ENCODE results near the gene XRCC6.

The XRCC6 gene

DNA sequence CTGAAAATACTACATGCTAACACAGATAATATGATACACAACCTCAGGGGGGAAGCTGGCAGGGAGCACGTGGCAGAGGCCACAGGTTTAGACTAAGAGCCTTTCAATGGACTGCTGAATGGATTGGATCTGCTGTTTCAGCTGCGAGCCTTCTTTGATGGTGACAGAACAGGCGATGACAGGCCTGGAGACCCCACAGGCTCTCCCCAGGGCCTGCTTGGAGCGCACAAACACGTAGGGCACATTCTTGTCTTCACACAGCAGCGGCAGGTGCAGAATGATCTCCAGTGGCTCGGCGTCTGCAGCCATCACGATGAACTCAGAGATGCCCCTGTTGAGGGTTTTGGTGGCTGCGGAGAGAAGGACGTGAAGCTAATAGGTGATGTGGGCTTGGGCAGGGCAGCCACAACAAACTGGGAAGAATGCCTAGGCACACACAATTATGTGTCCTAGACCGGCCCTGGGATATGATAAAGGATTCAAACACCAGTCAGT lies 53.8 kb downstream of the XRCC6 start:
- TF ChIP-seq, protein P1, sequence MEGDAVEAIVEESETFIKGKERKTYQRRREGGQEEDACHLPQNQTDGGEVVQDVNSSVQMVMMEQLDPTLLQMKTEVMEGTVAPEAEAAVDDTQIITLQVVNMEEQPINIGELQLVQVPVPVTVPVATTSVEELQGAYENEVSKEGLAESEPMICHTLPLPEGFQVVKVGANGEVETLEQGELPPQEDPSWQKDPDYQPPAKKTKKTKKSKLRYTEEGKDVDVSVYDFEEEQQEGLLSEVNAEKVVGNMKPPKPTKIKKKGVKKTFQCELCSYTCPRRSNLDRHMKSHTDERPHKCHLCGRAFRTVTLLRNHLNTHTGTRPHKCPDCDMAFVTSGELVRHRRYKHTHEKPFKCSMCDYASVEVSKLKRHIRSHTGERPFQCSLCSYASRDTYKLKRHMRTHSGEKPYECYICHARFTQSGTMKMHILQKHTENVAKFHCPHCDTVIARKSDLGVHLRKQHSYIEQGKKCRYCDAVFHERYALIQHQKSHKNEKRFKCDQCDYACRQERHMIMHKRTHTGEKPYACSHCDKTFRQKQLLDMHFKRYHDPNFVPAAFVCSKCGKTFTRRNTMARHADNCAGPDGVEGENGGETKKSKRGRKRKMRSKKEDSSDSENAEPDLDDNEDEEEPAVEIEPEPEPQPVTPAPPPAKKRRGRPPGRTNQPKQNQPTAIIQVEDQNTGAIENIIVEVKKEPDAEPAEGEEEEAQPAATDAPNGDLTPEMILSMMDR (IDR thresholded peaks at IDR 0.05) = no peak
- Histone ChIP-seq H3K4me3 (ENCODE audit: low read depth in 1 of 2, low read length in 1 of 2) (no peak overlapping the region), H3K9me3 (no peaks in the 10 kb centered on the region), H3K36me3 (peaks cover 39% of the 10 kb centered on the region), H3K27ac (no peak overlapping the region), H3K27me3 (no peaks in the 10 kb centered on the region), H3K4me1 (ENCODE audit: control insufficient read depth in 1 of 2, insufficient read depth in 1 of 2, low read depth in 1 of 2, low read length in 1 of 2) (no peaks in the 10 kb centered on the region)

DNA sequence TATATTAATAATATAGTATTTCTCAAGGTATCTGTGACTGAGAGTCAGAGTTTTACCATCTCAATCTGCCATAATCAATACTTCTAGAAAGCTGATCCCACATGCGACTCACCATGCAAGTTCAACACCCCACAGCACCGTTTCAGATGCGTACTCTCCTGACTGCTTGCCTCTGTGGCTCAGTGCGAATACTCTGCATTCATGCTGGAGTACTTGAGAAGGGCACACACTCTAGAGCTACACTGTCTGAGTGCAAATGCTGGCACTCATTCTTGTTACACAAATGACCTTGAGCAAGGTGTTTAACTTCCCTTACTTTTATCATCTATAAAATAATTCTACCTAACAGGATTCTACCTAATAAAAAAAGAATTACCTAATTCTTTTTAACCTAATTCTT lies 55.0 kb downstream of the XRCC6 start:
- no peaks in the 10 kb centered on the region for H3K27me3 ChIP-seq
- TF ChIP-seq, protein P1 (IDR thresholded peaks at IDR 0.05) = no peak
- H3K4me3 ChIP-seq (ENCODE audit: low read depth in 1 of 2, low read length in 1 of 2) = no peak overlapping the region
- peaks cover 42% of the 10 kb centered on the region for H3K36me3 ChIP-seq
- H3K9me3 ChIP-seq = no peaks in the 10 kb centered on the region
- H3K4me1 ChIP-seq (ENCODE audit: control insufficient read depth in 1 of 2, insufficient read depth in 1 of 2, low read depth in 1 of 2, low read length in 1 of 2) = no peaks in the 10 kb centered on the region
- H3K27ac ChIP-seq = no peak overlapping the region

DNA sequence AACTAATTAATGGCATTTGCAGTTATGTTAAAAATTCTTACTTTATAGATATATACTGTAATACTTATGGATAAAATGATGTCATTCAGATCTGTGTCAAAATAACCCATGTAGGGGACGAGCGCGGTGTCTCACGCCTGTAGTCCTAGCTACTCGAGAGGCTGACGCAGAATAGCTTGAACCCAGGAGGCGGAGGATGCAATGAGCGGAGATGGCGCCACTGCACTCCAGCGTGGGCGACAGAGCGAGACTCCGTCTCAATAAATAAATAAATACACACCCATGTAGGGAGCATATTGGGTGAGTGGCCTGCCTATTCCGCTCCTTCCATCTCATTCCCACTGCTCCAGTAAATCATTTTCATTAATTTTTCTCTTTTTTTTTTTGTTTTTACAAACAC lies 60.5 kb downstream of the XRCC6 start:
- H3K4me1 ChIP-seq (ENCODE audit: control insufficient read depth in 1 of 2, insufficient read depth in 1 of 2, low read depth in 1 of 2, low read length in 1 of 2) = peaks cover 0 to 7% of the 10 kb centered on the region in 2 experiments

DNA sequence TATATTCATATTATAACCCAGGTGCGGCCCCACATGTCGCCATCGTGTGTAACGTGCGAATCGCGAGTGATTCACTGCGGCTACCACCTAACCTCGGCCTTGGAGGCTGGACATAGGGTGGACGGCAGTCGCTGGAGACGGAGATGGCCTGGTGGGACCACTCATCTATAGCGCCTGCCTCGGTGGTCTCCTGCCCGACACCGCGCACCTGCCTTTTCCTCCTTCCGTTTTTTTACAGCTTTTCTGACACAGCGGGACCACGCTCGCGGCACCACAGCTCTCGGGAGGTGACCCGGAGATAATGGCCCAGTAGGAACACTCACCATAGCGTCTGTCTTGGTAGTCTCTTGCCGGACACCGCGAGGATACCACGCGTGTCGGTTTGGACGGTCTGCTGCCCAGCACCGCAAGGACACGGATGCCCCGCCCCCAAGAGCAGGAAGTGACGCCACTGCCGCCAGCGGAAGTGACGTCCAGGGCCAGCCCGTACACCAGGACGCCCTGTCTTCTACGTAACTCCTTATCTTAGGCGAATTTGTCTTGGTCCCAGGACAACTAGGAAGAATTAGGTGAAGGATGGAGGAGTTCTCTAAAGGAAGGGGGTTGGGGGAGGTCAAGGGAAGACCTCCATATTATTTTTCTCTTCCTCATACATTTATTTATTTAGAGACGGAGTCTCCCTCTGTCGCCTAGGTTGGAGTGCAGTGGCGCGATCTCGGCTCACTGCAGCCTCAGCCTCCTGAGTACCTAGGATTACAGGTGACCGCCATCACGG lies 61.1 kb downstream of the XRCC6 start:
- H3K27me3 ChIP-seq = no peaks in the 10 kb centered on the region
- H3K9me3 ChIP-seq = no peaks in the 10 kb centered on the region
- peak overlapping the region; percentile 64 to 84 for H3K4me3 ChIP-seq (ENCODE audit: low read depth in 1 of 2, low read length in 1 of 2)
- peaks cover 4 to 8% of the 10 kb centered on the region in 2 experiments for H3K4me1 ChIP-seq (ENCODE audit: control insufficient read depth in 1 of 2, insufficient read depth in 1 of 2, low read depth in 1 of 2, low read length in 1 of 2)
- peaks cover 20% of the 10 kb centered on the region for H3K36me3 ChIP-seq
- H3K27ac ChIP-seq = peak overlapping the region; percentile 90
- TF ChIP-seq, protein P1 (IDR thresholded peaks at IDR 0.05) = no peak

More for the DNA sequence above, 60.5 kb downstream of the XRCC6 start:
- no peak overlapping the region for H3K27ac ChIP-seq
- H3K9me3 ChIP-seq = no peaks in the 10 kb centered on the region
- H3K4me3 ChIP-seq (ENCODE audit: low read depth in 1 of 2, low read length in 1 of 2) = peak overlapping the region; percentile 64 to 84
- peaks cover 20% of the 10 kb centered on the region for H3K36me3 ChIP-seq
- H3K27me3 ChIP-seq = no peaks in the 10 kb centered on the region
- TF ChIP-seq, protein P1 (IDR thresholded peaks at IDR 0.05) = no peak

DNA sequence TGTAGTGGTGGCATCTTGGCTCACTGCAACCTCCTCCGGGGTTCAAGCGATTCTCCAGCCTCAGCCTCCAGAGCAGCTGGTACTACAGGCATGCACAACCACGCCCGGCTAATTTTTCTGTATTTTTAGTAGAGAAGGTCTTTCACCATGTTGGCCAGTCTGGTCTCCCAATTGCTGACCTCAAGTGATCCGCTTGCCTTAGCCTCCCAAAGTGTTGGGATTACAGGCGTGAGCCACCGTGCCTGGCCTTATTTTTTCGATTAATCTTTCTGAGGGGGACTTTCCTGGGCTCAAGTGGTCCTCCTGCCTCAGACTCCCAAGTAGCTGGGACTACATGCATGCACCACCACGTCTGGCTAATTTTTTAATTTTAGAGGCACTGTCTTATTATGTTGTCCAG lies 62.0 kb downstream of the XRCC6 start:
- H3K36me3 ChIP-seq = peaks cover 20% of the 10 kb centered on the region
- H3K4me1 ChIP-seq (ENCODE audit: control insufficient read depth in 1 of 2, insufficient read depth in 1 of 2, low read depth in 1 of 2, low read length in 1 of 2) = peaks cover 12 to 16% of the 10 kb centered on the region in 2 experiments
- peak overlapping the region; percentile 64 to 84 for H3K4me3 ChIP-seq (ENCODE audit: low read depth in 1 of 2, low read length in 1 of 2)
- TF ChIP-seq, protein P1 (IDR thresholded peaks at IDR 0.05) = no peak
- no peaks in the 10 kb centered on the region for H3K9me3 ChIP-seq
- peak overlapping the region; percentile 90 for H3K27ac ChIP-seq
- H3K27me3 ChIP-seq = no peaks in the 10 kb centered on the region
